Measurements from ENCODE around the gene LFNG.
A peak's percentile ranks its signal among the peaks of the same experiment; 100 is the strongest.

Gene LFNG

GRCh38 chr7:2477447-2478398 is 41.9 kb upstream of the LFNG start:
- Histone ChIP-seq H3K79me2 (ENCODE audit: low read length) (no peaks in the 10 kb centered on the region), H3K9me3 (ENCODE audit: insufficient read depth, low read length) (no peaks in the 10 kb centered on the region), H3K9ac (ENCODE audit: low read length) (no peak overlapping the region), H2AFZ (ENCODE audit: low read depth, low read length) (no peak overlapping the region), H3K27me3 (ENCODE audit: low read depth, low read length) (no peaks in the 10 kb centered on the region), H3K4me2 (ENCODE audit: low read length) (peak overlapping the region; percentile 37; the same call in 1 of the 2 replicates), H3K27ac (ENCODE audit: low read length) (no peak overlapping the region), H4K20me1 (ENCODE audit: insufficient read depth, low read length) (no peaks in the 10 kb centered on the region), H3K36me3 (replicated peaks; ENCODE audit: low read depth, low read length) (no peaks in the 10 kb centered on the region), H3K4me3 (ENCODE audit: low read length) (no peak overlapping the region), H3K4me1 (ENCODE audit: low read length) (no peaks in the 10 kb centered on the region)
- TF ChIP-seq EZH2phosphoT487 (IDR thresholded peaks at IDR 0.05; ENCODE audit: low read depth) (no peak), CTCF (IDR thresholded peaks at IDR 0.05; ENCODE audit: low read depth, low read length) (peak; percentile 46)

GRCh38 chr7:2478399-2478785 is 41.2 kb upstream of the LFNG start:
- Histone ChIP-seq H3K79me2 (ENCODE audit: low read length) (no peaks in the 10 kb centered on the region), H3K27ac (ENCODE audit: low read length) (no peak overlapping the region), H2AFZ (ENCODE audit: low read depth, low read length) (no peak overlapping the region), H3K4me2 (ENCODE audit: low read length) (no peak overlapping the region), H4K20me1 (ENCODE audit: insufficient read depth, low read length) (no peaks in the 10 kb centered on the region), H3K36me3 (replicated peaks; ENCODE audit: low read depth, low read length) (no peaks in the 10 kb centered on the region), H3K27me3 (ENCODE audit: low read depth, low read length) (no peaks in the 10 kb centered on the region), H3K9me3 (ENCODE audit: insufficient read depth, low read length) (no peaks in the 10 kb centered on the region), H3K9ac (ENCODE audit: low read length) (no peak overlapping the region), H3K4me3 (ENCODE audit: low read length) (no peak overlapping the region), H3K4me1 (ENCODE audit: low read length) (no peaks in the 10 kb centered on the region)
- TF ChIP-seq EZH2phosphoT487 (IDR thresholded peaks at IDR 0.05; ENCODE audit: low read depth) (no peak), CTCF (IDR thresholded peaks at IDR 0.05; ENCODE audit: low read depth, low read length) (no peak)

DNA sequence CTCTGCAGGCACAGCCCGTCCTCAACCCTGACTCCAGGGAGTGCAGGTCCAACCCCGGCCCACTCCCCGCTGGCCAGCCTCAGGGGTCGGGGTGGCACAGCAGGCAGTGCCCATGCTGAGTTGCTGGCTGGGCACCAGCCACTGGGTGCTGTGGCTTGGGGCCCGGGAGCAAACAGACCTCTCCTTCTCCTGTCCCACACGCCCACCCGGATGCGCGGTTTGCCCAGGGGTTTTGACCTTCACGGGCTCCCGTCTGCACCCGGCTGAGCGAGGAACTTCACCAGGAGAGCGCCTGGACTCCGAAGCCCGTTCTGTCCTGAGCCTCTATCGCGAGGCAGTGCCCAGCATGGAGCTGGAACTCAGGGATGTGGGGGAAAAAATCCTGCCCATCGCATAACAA is 40.8 kb upstream of the LFNG start:
- Histone ChIP-seq H2AFZ (ENCODE audit: low read depth, low read length) (no peak overlapping the region), H4K20me1 (ENCODE audit: insufficient read depth, low read length) (no peaks in the 10 kb centered on the region), H3K4me1 (ENCODE audit: low read length) (no peaks in the 10 kb centered on the region), H3K79me2 (ENCODE audit: low read length) (no peaks in the 10 kb centered on the region), H3K9me3 (ENCODE audit: insufficient read depth, low read length) (no peaks in the 10 kb centered on the region), H3K4me3 (ENCODE audit: low read length) (no peak overlapping the region), H3K27me3 (ENCODE audit: low read depth, low read length) (no peaks in the 10 kb centered on the region), H3K27ac (ENCODE audit: low read length) (no peak overlapping the region), H3K36me3 (replicated peaks; ENCODE audit: low read depth, low read length) (no peaks in the 10 kb centered on the region), H3K4me2 (ENCODE audit: low read length) (no peak overlapping the region), H3K9ac (ENCODE audit: low read length) (no peak overlapping the region)
- TF ChIP-seq EZH2phosphoT487 (IDR thresholded peaks at IDR 0.05; ENCODE audit: low read depth) (no peak), CTCF (IDR thresholded peaks at IDR 0.05; ENCODE audit: low read depth, low read length) (no peak)

DNA sequence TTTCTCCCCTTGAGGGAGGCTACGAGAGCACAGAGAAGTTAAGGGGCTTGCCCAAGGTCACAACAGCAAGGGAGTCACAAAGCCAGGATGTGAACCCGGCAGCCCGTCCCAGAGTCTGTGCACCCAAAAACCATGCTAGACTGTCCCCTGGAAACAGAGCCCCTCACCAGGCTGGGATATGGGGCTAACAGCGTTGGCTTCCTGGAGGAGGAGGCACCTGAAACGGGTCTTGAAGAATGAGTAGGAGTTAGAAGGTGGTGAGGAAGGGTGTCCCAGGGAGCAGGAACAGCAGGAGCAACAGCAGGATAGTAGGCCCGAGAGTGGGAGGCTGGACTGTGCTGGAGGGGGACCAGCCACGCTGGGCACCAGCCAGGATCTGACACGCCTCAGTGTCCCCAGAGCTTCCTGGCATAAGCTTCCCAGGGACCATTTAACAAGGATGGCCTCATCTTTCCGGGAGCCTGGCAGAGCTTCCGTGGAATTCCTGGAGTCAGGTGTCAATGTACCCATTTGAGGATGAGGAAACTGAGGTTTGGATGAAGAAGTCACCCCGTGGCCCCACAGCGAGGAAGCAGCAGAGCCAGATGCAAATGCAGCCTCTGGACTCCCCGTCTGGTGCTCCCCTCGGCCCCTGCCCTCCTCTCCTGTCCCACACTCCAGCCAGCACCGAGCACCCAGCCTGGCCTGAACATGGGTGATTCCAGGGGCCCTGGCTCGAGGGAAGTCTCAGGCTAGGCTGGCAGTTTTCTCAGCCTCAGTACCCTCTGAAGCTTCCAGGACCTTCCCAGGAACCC is 40.1 kb upstream of the LFNG start:
- Histone ChIP-seq H4K20me1 (ENCODE audit: insufficient read depth, low read length) (no peaks in the 10 kb centered on the region), H3K4me3 (ENCODE audit: low read length) (no peak overlapping the region), H2AFZ (ENCODE audit: low read depth, low read length) (no peak overlapping the region), H3K4me2 (ENCODE audit: low read length) (no peak overlapping the region), H3K36me3 (replicated peaks; ENCODE audit: low read depth, low read length) (no peaks in the 10 kb centered on the region), H3K9me3 (ENCODE audit: insufficient read depth, low read length) (no peaks in the 10 kb centered on the region), H3K9ac (ENCODE audit: low read length) (no peak overlapping the region), H3K79me2 (ENCODE audit: low read length) (no peaks in the 10 kb centered on the region), H3K27me3 (ENCODE audit: low read depth, low read length) (no peaks in the 10 kb centered on the region), H3K27ac (ENCODE audit: low read length) (no peak overlapping the region), H3K4me1 (ENCODE audit: low read length) (no peaks in the 10 kb centered on the region)
- TF ChIP-seq CTCF (IDR thresholded peaks at IDR 0.05; ENCODE audit: low read depth, low read length): no peak
- no peak for TF ChIP-seq EZH2phosphoT487 (IDR thresholded peaks at IDR 0.05; ENCODE audit: low read depth)
